Endodermal cell (in vitro differentiated cells): ENCODE data around the gene KATNA1. TPM values are rescaled to one million over a fixed set of nuclear protein-coding genes. Genes with fewer than 3 reads are reported as not detected.

Experiments
- DNase-seq: peaks from one replicate; pipeline ENCODE4 v3.0.0-alpha.2; 2017
- H3K27ac ChIP-seq: 2 replicates; pipeline ENCODE4 v1.5.1; 2013; ENCODE audit warnings: mild to moderate bottlenecking, low read depth, low read length, moderate library complexity
- H3K27me3 ChIP-seq: 2 replicates; pipeline ENCODE4 v1.6.1; 2013; ENCODE audit warnings: mild to moderate bottlenecking, low read length, moderate library complexity; ENCODE audit not compliant: insufficient read depth, control insufficient read depth, poor library complexity, severe bottlenecking
- H3K36me3 ChIP-seq: 2 replicates; pipeline ENCODE4 v1.7.0; 2013; ENCODE audit warnings: mild to moderate bottlenecking, low read length, moderate library complexity; ENCODE audit not compliant: control insufficient read depth, insufficient read depth
- H3K4me1 ChIP-seq: one replicate; pipeline ENCODE4 v1.7.0; 2013; ENCODE audit warnings: low read length; ENCODE audit not compliant: control insufficient read depth, insufficient read depth
- H3K4me3 ChIP-seq: 2 replicates; pipeline ENCODE4 v1.5.1; 2013; ENCODE audit warnings: mild to moderate bottlenecking, low read length, moderate library complexity
- H3K9ac ChIP-seq: 2 replicates; pipeline ENCODE4 v1.6.1; 2013; ENCODE audit warnings: mild to moderate bottlenecking, low read length, moderate library complexity; ENCODE audit not compliant: poor library complexity, severe bottlenecking; ENCODE audit errors: extremely low read depth
- H3K9me3 ChIP-seq: 2 replicates; pipeline ENCODE4 v1.6.1; 2013; ENCODE audit warnings: mild to moderate bottlenecking, low read length, moderate library complexity; ENCODE audit not compliant: control insufficient read depth
- H3K27ac Mint-ChIP-seq: 2 replicates; pipeline ENCODE4 v1.8.0; 2020; ENCODE audit warnings: mixed read lengths
- H3K27me3 Mint-ChIP-seq: 2 replicates; pipeline ENCODE4 v1.8.0; 2021; ENCODE audit warnings: mild to moderate bottlenecking, mixed read lengths; ENCODE audit not compliant: insufficient read depth
- H3K36me3 Mint-ChIP-seq: 2 replicates; pipeline ENCODE4 v1.8.0; 2020; ENCODE audit warnings: low read depth, mixed read lengths
- H3K4me1 Mint-ChIP-seq: 2 replicates; pipeline ENCODE4 v1.8.0; 2020; ENCODE audit warnings: mixed read lengths
- H3K4me3 Mint-ChIP-seq: 2 replicates; pipeline ENCODE4 v1.8.0; 2020; ENCODE audit warnings: mild to moderate bottlenecking, moderate library complexity, mixed read lengths
- H3K9me3 Mint-ChIP-seq: 2 replicates; pipeline ENCODE4 v1.8.0; 2020; ENCODE audit warnings: mild to moderate bottlenecking, mixed read lengths
- WGBS, 2 experiments: methylation state at CpG; one replicate each; pipeline versions ENCODE4 v1.1.5 to v1.1.7; 2013; ENCODE audit warnings: missing lambda C conversion rate in 2 of 2, mixed read lengths in 1 of 2; ENCODE audit not compliant: insufficient coverage in 1 of 2, insufficient read length in 1 of 2; 5-methylcytosine and 5-hydroxymethylcytosine counted together
- total RNA-seq, 2 donors: library from RNA; stranded (reverse); fragmentation: NEBNext Ultra II Directional in 1 of 2; extraction: Animal tissue kit (Norgen Biotek cat#: 25700) in 1 of 2; gene quantifications; 2 replicates in 1 of 2; 3 replicates in 1 of 2; pipeline ENCODE4 v1.2.1, GENCODE V29; 2021
- TF ChIP-seq, protein P1 (sequence below): fragments of 200-600 bp; sonication (generic); conservative IDR thresholded peaks from 2 replicates; pipeline ENCODE4 v1.5.0; 2021; ENCODE audit warnings: antibody characterized with exemption, mild to moderate bottlenecking

The KATNA1 gene
- total RNA-seq, 2 donors from 2014 or later: 17.1 to 28.2 TPM

DNA sequence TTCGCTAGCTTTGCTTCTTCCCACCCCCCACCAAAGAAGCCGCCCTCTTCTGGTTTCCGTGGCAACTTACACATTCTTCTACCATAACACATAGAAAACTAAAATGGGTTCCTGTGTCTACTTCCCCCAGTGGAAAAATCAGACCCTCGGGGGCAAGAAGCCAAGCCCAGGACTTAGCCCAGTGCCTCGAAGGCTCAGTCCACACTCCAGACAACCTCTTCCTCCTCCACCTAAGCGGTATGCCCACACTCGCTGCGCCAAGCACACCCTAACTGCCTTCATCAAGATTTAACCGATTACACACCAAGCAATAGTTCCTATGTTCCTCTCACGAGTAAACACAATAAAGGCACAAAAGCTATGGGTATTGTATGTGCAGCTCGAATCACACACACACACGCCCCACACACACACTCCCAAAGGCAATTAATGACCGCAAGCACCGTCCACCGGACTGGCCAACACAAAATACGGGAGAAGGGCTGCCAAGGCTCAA is 103.2 kb downstream of the KATNA1 start:
- Mint-ChIP-seq H3K27ac (peak overlapping the region; percentile 97), H3K9me3 (no peaks in the 10 kb centered on the region), H3K4me1 (peaks cover 9% of the 10 kb centered on the region), H3K4me3 (peak overlapping the region; percentile 94), H3K36me3 (peaks cover 4% of the 10 kb centered on the region), H3K27me3 (peaks cover 19% of the 10 kb centered on the region)
- H3K4me1 ChIP-seq: no peaks in the 10 kb centered on the region
- peaks cover 8% of the 10 kb centered on the region for H3K36me3 ChIP-seq
- WGBS, 2 experiments: 0% methylated on average over 2 to 16 of the region's 16 CpGs
- H3K9me3 ChIP-seq: no peaks in the 10 kb centered on the region
- H3K9ac ChIP-seq: peak overlapping the region; percentile 99
- TF ChIP-seq, protein P1, sequence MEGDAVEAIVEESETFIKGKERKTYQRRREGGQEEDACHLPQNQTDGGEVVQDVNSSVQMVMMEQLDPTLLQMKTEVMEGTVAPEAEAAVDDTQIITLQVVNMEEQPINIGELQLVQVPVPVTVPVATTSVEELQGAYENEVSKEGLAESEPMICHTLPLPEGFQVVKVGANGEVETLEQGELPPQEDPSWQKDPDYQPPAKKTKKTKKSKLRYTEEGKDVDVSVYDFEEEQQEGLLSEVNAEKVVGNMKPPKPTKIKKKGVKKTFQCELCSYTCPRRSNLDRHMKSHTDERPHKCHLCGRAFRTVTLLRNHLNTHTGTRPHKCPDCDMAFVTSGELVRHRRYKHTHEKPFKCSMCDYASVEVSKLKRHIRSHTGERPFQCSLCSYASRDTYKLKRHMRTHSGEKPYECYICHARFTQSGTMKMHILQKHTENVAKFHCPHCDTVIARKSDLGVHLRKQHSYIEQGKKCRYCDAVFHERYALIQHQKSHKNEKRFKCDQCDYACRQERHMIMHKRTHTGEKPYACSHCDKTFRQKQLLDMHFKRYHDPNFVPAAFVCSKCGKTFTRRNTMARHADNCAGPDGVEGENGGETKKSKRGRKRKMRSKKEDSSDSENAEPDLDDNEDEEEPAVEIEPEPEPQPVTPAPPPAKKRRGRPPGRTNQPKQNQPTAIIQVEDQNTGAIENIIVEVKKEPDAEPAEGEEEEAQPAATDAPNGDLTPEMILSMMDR: no peak
- peaks cover 25% of the 10 kb centered on the region for H3K27me3 ChIP-seq
- H3K4me3 ChIP-seq: peak overlapping the region; percentile 99
- peak; percentile 67 for DNase-seq
- H3K27ac ChIP-seq: peak overlapping the region; percentile 93

Other genes with a start within 250 kb of the KATNA1 start
- gene SUMO4, start 248.5 kb downstream of the KATNA1 start, total RNA-seq: 1 to 10 TPM; 1.3 to 1.9 TPM
- gene ZC3H12D, start 163.7 kb downstream of the KATNA1 start, total RNA-seq: under 1 TPM; 0.20 to 0.42 TPM
- gene PPIL4, start 102.7 kb downstream of the KATNA1 start, total RNA-seq: 10 to 100 TPM; 35.8 to 41.7 TPM
- gene GINM1, start 82.3 kb downstream of the KATNA1 start, total RNA-seq: 10 to 100 TPM; 23.0 to 30.5 TPM
- gene LATS1, start 69.4 kb upstream of the KATNA1 start, total RNA-seq: 10 to 100 TPM; 33.7 to 34.7 TPM
- gene NUP43, start 97.8 kb upstream of the KATNA1 start, total RNA-seq: 10 to 100 TPM; 80.9 to 85.1 TPM
- 10 to 100 TPM; 68.5 to 72.6 TPM for gene PCMT1, start 101.0 kb upstream of the KATNA1 start, total RNA-seq
- gene LRP11, start 215.6 kb upstream of the KATNA1 start, total RNA-seq: 1 to 10 TPM; 3.6 to 6.0 TPM
- not detected for gene RAET1E, start 249.4 kb upstream of the KATNA1 start, total RNA-seq